ENCODE measurements around the gene ZKSCAN8. TPM values are rescaled to one million over a fixed set of nuclear protein-coding genes. Genes with fewer than 3 reads are reported as not detected.

Gene ZKSCAN8
- total RNA-seq, 1 experiment from 2014 or later: 20.7 TPM

- no peak for ATAC-seq
- TF ChIP-seq EZH2 (IDR thresholded peaks at IDR 0.05) (no peak), ATF3 (IDR thresholded peaks at IDR 0.05) (no peak), JUND (IDR thresholded peaks at IDR 0.05) (no peak), CBX3 (IDR thresholded peaks at IDR 0.05; ENCODE audit: low read depth) (no peak), ELF1 (IDR thresholded peaks at IDR 0.05; ENCODE audit: borderline replicate concordance, low read depth) (no peak), CEBPB (IDR thresholded peaks at IDR 0.05; ENCODE audit: low read depth) (no peak), REST (IDR thresholded peaks at IDR 0.05; ENCODE audit: low read depth) (no peak), MAX (IDR thresholded peaks at IDR 0.05) (no peak), ZFX (IDR thresholded peaks at IDR 0.05) (no peak), ZBTB33 (IDR thresholded peaks at IDR 0.05; ENCODE audit: extremely low read depth, insufficient replicate concordance, low read length) (no peak), ZNF274 (IDR thresholded peaks at IDR 0.05; ENCODE audit: low read depth, low read length) (no peak), CTCF (IDR thresholded peaks at IDR 0.05 in 2 of 3, conservative IDR thresholded peaks at IDR 0.05 in 1 of 3; ENCODE audit: borderline replicate concordance in 1 of 3, insufficient read depth in 1 of 3, low read depth in 2 of 3, low read length in 2 of 3) (no peak), POLR2AphosphoS5 (IDR thresholded peaks at IDR 0.05; ENCODE audit: low read depth, low read length) (no peak), POLR2A (IDR thresholded peaks at IDR 0.05; ENCODE audit: borderline replicate concordance, extremely low read depth, insufficient read depth, insufficient read length) (no peak), SP1 (IDR thresholded peaks at IDR 0.05; ENCODE audit: low read depth) (no peak), FOSL1 (IDR thresholded peaks at IDR 0.05; ENCODE audit: low read depth) (no peak), SIN3A (IDR thresholded peaks at IDR 0.05; ENCODE audit: low read depth) (no peak)
- BruUV-seq (replicated peaks): no TSS peak
- Histone ChIP-seq H3K27me3 (ENCODE audit: insufficient read depth, low read length) (no peaks in the 10 kb centered on the region), H3K36me3 (ENCODE audit: control insufficient read depth in 1 of 2, insufficient read depth in 2 of 2, low read length in 2 of 2) (peaks cover 27 to 32% of the 10 kb centered on the region in 2 experiments), H3K79me2 (ENCODE audit: insufficient read depth, low read length) (no peaks in the 10 kb centered on the region), H3K9me2 (ENCODE audit: insufficient read depth) (no peaks in the 10 kb centered on the region), H3K4me3 (replicated peaks in 1 of 2; ENCODE audit: low read depth in 1 of 2, low read length in 2 of 2) (no peak overlapping the region), H3K9me3 (ENCODE audit: control insufficient read depth in 1 of 2, insufficient read depth in 1 of 2, low read depth in 1 of 2, low read length in 2 of 2) (no peaks in the 10 kb centered on the region), H4K20me1 (ENCODE audit: insufficient read depth) (no peaks in the 10 kb centered on the region), H3K4me1 (ENCODE audit: control insufficient read depth in 1 of 2, insufficient read depth in 2 of 2, low read length in 2 of 2) (no peaks in the 10 kb centered on the region), H3K4me2 (ENCODE audit: low read length) (no peak overlapping the region), H2AFZ (ENCODE audit: low read depth, low read length, poor library complexity, severe bottlenecking) (no peak overlapping the region), H3K9ac (ENCODE audit: low read length) (no peak overlapping the region), H3K27ac (ENCODE audit: low read depth, low read length) (no peak overlapping the region)
- no peak for DNase-seq (ENCODE audit: low read depth, low spot score)
- intact Hi-C loops (cut with micrococcal nuclease): no loop called here
- RAD21 ChIA-PET (ENCODE audit: low non-redundant PET in 1 of 2, low total read pairs in 2 of 2, uncharacterized antibody in 2 of 2, unreplicated experiment in 2 of 2): no interaction called here
- POLR2A ChIA-PET: no interaction called here
- CTCF ChIA-PET: no interaction called here
Measured at GRCh38 chr6:28158318-28158717, 16.6 kb downstream of the ZKSCAN8 start.

Data from HCT116 (cell line).